ENCODE results near the gene DNTT.

The DNTT gene

GRCh38 chr10:96339956-96340904, 36.0 kb downstream of the DNTT start:
- H3K4me1 ChIP-seq (ENCODE audit: insufficient read depth, low read length, poor library complexity, severe bottlenecking) = no peaks in the 10 kb centered on the region
- no peaks in the 10 kb centered on the region for H3K27me3 ChIP-seq (ENCODE audit: insufficient read depth, low read length, poor library complexity, severe bottlenecking)
- no peaks in the 10 kb centered on the region for H3K9me3 ChIP-seq (ENCODE audit: insufficient read depth, low read depth, low read length)
- H3K4me3 ChIP-seq (ENCODE audit: low read length, poor library complexity, severe bottlenecking) = no peak overlapping the region
- H4K20me1 ChIP-seq (ENCODE audit: insufficient read depth, low read length, poor library complexity, severe bottlenecking) = no peaks in the 10 kb centered on the region
- H3K9me2 ChIP-seq (replicated peaks; ENCODE audit: low read depth, low read length) = no peaks in the 10 kb centered on the region; the same call in 1 of the 2 replicates
- no peak overlapping the region for H3K9ac ChIP-seq (ENCODE audit: low read depth, low read length, poor library complexity, severe bottlenecking)
- no peak overlapping the region for H2AFZ ChIP-seq (ENCODE audit: low read length)
- H3K4me2 ChIP-seq (ENCODE audit: low read depth, low read length, poor library complexity, severe bottlenecking) = no peak overlapping the region
- no peaks in the 10 kb centered on the region for H3K36me3 ChIP-seq (ENCODE audit: insufficient read depth, low read length)
- H3K79me2 ChIP-seq (ENCODE audit: insufficient read depth, low read length) = no peaks in the 10 kb centered on the region
- TF ChIP-seq CTCF (conservative IDR thresholded peaks at IDR 0.05; ENCODE audit: low read length) (peak; percentile 95), EZH2phosphoT487 (IDR thresholded peaks at IDR 0.05; ENCODE audit: borderline replicate concordance) (no peak)
- H3F3A ChIP-seq (ENCODE audit: low read depth) = no peaks in the 10 kb centered on the region

GRCh38 chr10:96341219-96342182, 37.3 kb downstream of the DNTT start:
- peaks cover 8% of the 10 kb centered on the region for H3K27me3 ChIP-seq (ENCODE audit: insufficient read depth, low read length, poor library complexity, severe bottlenecking)
- H3K9me2 ChIP-seq (replicated peaks; ENCODE audit: low read depth, low read length) = no peaks in the 10 kb centered on the region; the same call in 1 of the 2 replicates
- no peak overlapping the region for H2AFZ ChIP-seq (ENCODE audit: low read length)
- H4K20me1 ChIP-seq (ENCODE audit: insufficient read depth, low read length, poor library complexity, severe bottlenecking) = no peaks in the 10 kb centered on the region
- H3K4me1 ChIP-seq (ENCODE audit: insufficient read depth, low read length, poor library complexity, severe bottlenecking) = no peaks in the 10 kb centered on the region
- no peaks in the 10 kb centered on the region for H3K36me3 ChIP-seq (ENCODE audit: insufficient read depth, low read length)
- no peak overlapping the region for H3K4me2 ChIP-seq (ENCODE audit: low read depth, low read length, poor library complexity, severe bottlenecking)
- H3K9me3 ChIP-seq (ENCODE audit: insufficient read depth, low read depth, low read length) = peaks cover 8% of the 10 kb centered on the region; the same call in 1 of the 2 replicates
- H3K9ac ChIP-seq (ENCODE audit: low read depth, low read length, poor library complexity, severe bottlenecking) = no peak overlapping the region
- H3K79me2 ChIP-seq (ENCODE audit: insufficient read depth, low read length) = no peaks in the 10 kb centered on the region
- H3K4me3 ChIP-seq (ENCODE audit: low read length, poor library complexity, severe bottlenecking) = no peak overlapping the region
- no peaks in the 10 kb centered on the region for H3F3A ChIP-seq (ENCODE audit: low read depth)
- TF ChIP-seq CTCF (conservative IDR thresholded peaks at IDR 0.05; ENCODE audit: low read length) = no peak
- no peak for TF ChIP-seq EZH2phosphoT487 (IDR thresholded peaks at IDR 0.05; ENCODE audit: borderline replicate concordance)

- Histone ChIP-seq H3K9me3 (ENCODE audit: insufficient read depth, low read depth, low read length) (peaks cover 9% of the 10 kb centered on the region; the same call in 1 of the 2 replicates), H3K9ac (ENCODE audit: low read depth, low read length, poor library complexity, severe bottlenecking) (no peak overlapping the region), H3K4me3 (ENCODE audit: low read length, poor library complexity, severe bottlenecking) (no peak overlapping the region), H2AFZ (ENCODE audit: low read length) (no peak overlapping the region), H3K4me2 (ENCODE audit: low read depth, low read length, poor library complexity, severe bottlenecking) (no peak overlapping the region), H4K20me1 (ENCODE audit: insufficient read depth, low read length, poor library complexity, severe bottlenecking) (no peaks in the 10 kb centered on the region), H3K4me1 (ENCODE audit: insufficient read depth, low read length, poor library complexity, severe bottlenecking) (no peaks in the 10 kb centered on the region), H3K79me2 (ENCODE audit: insufficient read depth, low read length) (no peaks in the 10 kb centered on the region), H3K27me3 (ENCODE audit: insufficient read depth, low read length, poor library complexity, severe bottlenecking) (peaks cover 8% of the 10 kb centered on the region), H3K36me3 (ENCODE audit: insufficient read depth, low read length) (no peaks in the 10 kb centered on the region), H3K9me2 (replicated peaks; ENCODE audit: low read depth, low read length) (no peaks in the 10 kb centered on the region; the same call in 1 of the 2 replicates), H3F3A (ENCODE audit: low read depth) (no peaks in the 10 kb centered on the region)
- TF ChIP-seq CTCF (conservative IDR thresholded peaks at IDR 0.05; ENCODE audit: low read length) = no peak
- no peak for TF ChIP-seq EZH2phosphoT487 (IDR thresholded peaks at IDR 0.05; ENCODE audit: borderline replicate concordance)
Observed at GRCh38 chr10:96342402-96342801, 38.2 kb downstream of the DNTT start.
